GM10266 (cell line): ENCODE data around the gene AQP5.

ENCODE experiments used
- DNase-seq: peaks from one replicate; pipeline ENCODE4 v3.0.0; 2012; ENCODE audit errors: extremely low spot score
- CTCF ChIP-seq: IDR thresholded peaks from 2 replicates; pipeline ENCODE4 v1.5.1; 2012; ENCODE audit warnings: mild to moderate bottlenecking, low read depth; ENCODE audit not compliant: control insufficient read depth, insufficient read depth; ENCODE audit errors: missing control alignments

AQP5 gene

GRCh38 chr12:49924628-49925246 lies 36.9 kb upstream of the AQP5 start:
- no peak for DNase-seq
- no peak for TF ChIP-seq CTCF

GRCh38 chr12:49925433-49926204 lies 36.1 kb upstream of the AQP5 start:
- no peak for DNase-seq
- no peak for TF ChIP-seq CTCF

- no peak for DNase-seq
- no peak for TF ChIP-seq CTCF
Measured at GRCh38 chr12:49928471-49928870, 33.2 kb upstream of the AQP5 start.

- no peak for TF ChIP-seq CTCF
- DNase-seq, result no peak
Measured at GRCh38 chr12:49929581-49929980, 32.1 kb upstream of the AQP5 start.

- TF ChIP-seq CTCF, result no peak
- DNase-seq, result no peak
Measured at GRCh38 chr12:49930515-49931288, 31.0 kb upstream of the AQP5 start.

GRCh38 chr12:49932023-49932422 lies 29.6 kb upstream of the AQP5 start:
- no peak for DNase-seq
- TF ChIP-seq CTCF, result no peak

GRCh38 chr12:49932533-49933130 lies 29.0 kb upstream of the AQP5 start:
- no peak for DNase-seq
- no peak for TF ChIP-seq CTCF
